Adipose tissue (tissue), 3 donors: Measurements from ENCODE around the gene TLR8. TPM values are rescaled to one million over a fixed set of nuclear protein-coding genes. Genes with fewer than 3 reads are reported as not detected.
"Not testable (repeated sequence)": the region's sequence is repeated elsewhere in the genome, so short reads cannot be mapped to it uniquely, and the experiment has no call there.

ENCODE experiments used
- H3K27ac ChIP-seq: one replicate; pipeline ENCODE4 v1.5.1; 2013; ENCODE audit warnings: low read depth, low read length
- WGBS, 3 donors: extraction: QIAGEN DNeasy Blood & Tissue Kit; methylation state at CpG; one replicate each; pipeline ENCODE4 v1.1.7; 2013; 5-methylcytosine and 5-hydroxymethylcytosine counted together
- polyA plus RNA-seq, 3 donors: library from polyadenylated mRNA; stranded (reverse); fragments of 200-250 nt; gene quantifications; one replicate each; pipeline ENCODE4 v1.2.3, GENCODE V29; 2013
- donor health status: healthy with polysubstance abuse.
- donor health status: Bipolar disorder and iron deficiency.
- donor health status: healthy.

Gene TLR8
- polyA plus RNA-seq, 3 donors = 0.26 to 3.4 (median 2.0) TPM

DNA sequence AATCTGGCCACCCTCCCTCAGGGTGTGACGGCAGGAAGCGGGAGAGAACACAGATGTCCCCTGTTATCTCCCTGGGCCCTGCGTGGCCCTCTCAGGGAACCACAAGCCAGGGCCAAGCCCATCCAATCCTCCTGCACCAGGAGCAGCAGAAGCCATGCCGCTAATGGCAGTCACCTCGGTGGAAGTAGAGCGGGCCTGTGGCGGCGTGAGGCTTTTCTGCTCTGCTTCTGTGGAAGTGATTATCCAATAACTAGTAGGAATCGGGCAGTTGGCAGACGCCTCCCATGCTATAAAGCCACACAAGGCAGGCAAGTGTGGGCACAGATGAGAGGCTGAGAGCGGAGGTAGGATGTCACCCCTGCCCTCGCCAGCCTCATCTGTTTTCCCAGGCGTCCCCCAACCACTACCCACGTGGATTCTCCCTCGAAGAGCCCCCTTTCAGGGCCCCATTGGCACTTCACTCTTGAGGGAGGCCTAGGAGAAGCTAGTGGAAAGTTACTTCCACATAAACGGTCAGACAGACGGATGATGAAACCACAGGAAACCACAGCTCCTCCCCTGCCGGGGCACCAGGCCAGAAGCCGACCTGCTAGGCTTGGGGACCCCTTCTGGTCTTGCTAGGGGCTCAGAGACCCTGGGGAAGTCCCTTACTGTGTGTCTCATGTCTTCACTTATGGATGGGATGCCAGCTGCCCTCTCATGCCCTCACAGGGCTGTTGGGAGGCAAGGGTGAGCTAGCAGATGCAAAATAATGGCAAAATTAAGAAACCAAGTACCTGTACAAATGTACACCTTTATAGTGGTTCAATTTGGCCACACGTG, 49.7 kb downstream of the TLR8 start:
- 29 to 52% (median 41%) methylated on average over 18 to 20 of the region's 20 CpGs for WGBS, 3 donors
- H3K27ac ChIP-seq = no peak overlapping the region

DNA sequence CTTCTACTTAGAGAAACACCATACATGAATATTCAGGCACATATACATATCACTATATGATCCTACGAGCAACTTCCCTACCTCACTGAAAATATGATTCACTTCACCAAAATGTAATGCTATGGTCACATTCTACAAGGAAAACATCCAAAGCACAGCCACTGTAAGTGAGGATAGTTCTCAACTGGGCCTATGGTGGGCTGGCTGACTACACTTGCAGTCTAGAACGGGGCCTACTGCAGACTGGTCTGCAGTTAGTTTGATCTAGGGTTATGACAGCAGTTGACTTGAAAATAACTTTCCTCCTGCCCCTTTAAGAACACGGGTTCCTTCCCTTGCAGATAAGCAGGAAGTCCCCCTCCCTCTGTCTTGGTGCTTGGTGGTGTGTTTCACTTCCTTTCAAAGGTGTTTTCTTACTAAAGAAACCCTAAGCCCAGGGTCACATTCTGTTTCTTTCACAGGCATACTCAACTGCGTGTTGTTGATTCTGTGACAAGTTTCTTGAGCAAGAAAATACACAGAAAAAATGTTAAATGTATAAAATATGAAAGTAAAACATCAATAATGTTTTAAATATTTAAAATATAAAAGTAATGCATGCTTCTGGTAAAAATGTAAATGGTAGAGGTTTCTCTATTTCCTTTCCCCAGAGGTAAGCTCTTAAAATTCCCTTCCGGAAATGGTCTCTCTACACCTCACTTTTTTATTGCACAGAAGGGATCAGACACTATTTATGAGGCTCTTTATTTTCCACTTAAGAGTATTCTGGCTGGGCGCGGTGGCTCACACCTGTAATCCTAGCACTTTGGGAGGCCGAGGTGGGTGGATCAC, 50.5 kb downstream of the TLR8 start:
- no peak overlapping the region for H3K27ac ChIP-seq
- WGBS, 3 donors = 42 to 61% (median 52%) methylated on average over 8 of the region's 8 CpGs

DNA sequence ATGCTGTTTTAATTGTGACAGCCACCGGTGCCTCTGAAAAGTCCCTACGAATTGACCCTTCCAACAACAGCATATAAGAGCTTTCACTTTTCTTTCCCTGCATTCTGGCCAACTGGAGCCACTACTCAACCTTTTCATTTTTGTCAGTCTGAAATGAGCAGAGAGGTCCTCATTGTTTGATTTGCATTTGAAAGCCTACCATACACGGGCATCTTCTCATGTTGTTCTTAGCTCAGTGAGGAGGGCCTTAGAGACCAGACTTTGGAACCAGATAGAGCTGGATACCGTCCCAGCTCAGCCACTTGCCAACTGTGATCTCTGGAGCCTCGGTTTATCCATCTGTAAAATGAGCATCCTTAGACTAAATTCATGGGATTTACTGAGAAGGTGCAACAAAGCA, 51.6 kb downstream of the TLR8 start:
- 69 to 73% (median 73%) methylated on average over 5 of the region's 5 CpGs for WGBS, 3 donors
- no peak overlapping the region for H3K27ac ChIP-seq

DNA sequence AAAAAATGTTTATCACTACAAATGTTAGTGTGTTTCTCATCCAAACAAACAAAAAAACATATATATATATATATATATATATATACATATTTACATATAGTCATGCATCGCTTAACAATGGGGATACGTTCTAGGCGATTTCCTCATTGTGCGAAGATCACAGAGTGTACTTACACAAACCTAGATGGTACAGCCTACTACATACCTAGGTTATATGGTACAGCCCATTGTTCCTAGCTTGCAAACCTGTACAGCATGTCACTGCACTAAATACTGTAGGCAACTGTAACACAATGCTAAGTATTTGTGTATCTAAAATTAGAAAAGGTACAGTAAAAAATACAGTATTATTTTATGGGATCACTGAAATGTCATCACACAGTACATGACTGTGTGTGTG, 52.0 kb downstream of the TLR8 start:
- 85 to 94% (median 86%) methylated on average over 4 of the region's 4 CpGs for WGBS, 3 donors
- no peak overlapping the region for H3K27ac ChIP-seq

DNA sequence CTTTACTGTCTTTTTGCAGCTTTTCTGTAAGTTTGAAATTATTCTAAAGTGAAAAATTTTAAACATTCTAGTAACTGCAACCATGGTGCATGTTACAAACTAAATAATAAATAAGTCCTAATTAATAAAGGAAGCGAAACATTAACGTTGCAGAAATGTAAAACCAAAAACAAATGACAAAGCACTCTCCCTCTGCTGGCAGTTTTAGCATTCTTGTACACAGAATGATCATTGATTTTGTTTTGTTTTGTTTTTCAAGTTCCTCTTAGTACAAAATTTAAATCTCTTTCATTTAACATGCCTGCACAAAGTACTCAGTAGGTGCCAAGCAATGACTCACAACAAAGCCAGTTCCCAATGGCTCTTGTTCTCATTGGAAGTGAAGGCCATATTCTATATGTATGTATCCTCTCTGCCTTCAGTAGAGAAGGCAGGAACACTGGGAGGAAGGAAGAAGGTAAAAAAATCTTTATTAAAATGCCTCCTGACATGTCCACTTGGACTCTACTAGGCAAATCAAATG, 54.8 kb downstream of the TLR8 start:
- 46 to 75% (median 61%) methylated on average over 2 of the region's 2 CpGs for WGBS, 3 donors
- no peak overlapping the region for H3K27ac ChIP-seq

DNA sequence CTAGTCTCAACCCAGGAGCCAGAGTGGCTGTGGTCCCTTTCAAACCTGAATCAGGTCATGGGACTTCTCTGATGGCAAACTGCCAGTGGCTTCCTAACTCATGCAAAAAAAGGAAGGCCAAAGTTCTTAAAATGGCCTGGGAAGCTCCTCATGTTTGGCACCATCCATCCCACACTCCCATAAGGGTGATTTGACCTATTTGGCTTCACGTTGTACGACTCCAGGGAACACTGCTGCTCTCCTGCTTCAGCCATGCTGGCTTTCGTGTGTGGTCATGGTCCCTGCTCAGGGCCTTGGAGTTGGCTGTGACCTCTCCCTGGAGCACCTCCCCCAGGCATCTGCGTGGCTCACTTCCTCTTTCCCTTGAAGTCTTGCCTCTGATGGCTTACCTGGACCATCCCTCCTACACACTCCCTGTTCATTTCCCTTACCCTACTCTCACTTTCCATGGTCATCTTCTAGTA, 55.7 kb downstream of the TLR8 start:
- 67 to 82% (median 72%) methylated on average over 4 of the region's 4 CpGs for WGBS, 3 donors
- no peak overlapping the region for H3K27ac ChIP-seq

DNA sequence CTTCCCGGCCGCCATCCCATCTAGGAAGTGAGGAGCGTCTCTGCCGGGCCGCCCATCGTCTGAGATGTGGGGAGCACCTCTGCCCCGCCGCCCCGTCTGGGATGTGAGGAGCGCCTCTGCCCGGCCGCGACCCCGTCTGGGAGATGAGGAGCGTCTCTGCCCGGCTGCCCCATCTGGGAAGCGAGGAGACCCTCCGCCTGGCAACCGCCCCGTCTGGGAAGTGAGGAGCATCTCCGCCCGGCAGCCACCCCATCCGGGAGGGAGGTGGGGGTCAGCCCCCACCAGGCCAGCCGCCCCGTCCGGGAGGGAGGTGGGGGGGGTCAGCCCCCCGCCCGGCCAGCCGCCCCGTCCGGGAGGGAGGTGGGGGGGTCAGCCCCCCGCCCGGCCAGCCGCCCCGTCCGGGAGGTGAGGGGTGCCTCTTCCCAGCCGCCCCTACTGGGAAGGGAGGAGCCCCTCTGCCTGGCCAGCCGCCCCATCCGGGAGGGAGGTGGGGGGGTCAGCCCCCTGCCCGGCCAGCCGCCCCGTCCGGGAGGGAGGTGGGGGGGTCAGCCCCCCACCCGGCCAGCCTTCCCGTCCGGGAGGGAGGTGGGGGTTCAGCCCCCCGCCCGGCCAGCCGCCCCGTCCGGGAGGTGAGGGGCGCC, 56.9 kb downstream of the TLR8 start:
- 86 to 99% methylated on average over 17 to 23 of the region's 52 CpGs; no CpG with 5 or more reads in 1 of the 3 donors for WGBS, 3 donors

DNA sequence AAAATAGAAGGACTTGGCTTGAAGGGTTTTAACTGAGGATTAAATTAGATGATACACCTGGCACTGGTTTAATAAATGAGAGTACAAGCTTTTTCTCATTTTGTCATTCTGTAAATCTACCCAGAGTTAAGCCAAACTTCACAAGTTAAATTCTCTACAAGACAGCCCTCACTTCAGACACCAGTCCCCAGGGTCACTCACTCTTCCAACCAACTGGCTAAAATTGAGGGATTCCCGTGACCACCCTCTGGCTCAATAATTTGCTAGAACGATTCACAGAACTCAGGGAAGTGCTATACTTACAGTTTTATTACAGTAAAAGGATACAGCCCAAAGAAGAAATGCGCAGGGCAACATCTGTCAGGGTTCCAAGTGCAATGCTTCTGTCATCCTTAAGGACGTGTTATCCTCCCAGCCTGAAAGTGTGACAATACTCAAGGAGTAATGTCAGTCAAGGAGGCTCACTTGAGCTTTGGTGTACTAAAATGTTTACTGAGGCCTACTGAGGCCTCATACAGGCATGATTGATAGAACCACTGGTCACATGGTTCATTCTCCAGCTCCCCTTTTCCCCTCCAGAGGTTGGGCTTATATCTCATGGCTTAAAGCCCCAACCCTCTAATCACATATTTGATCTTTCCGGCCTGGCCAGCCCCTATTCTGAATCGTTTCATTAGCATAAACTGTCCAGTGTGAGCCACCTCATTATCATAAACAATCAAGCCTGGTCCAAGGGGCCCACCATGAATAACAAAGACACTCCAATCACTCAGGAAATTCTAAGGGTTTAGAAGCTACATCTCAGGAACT, 58.9 kb downstream of the TLR8 start:
- no peak overlapping the region for H3K27ac ChIP-seq
- 83 to 88% (median 84%) methylated on average over 6 of the region's 6 CpGs for WGBS, 3 donors

More for the DNA sequence above, 56.9 kb downstream of the TLR8 start:
- H3K27ac ChIP-seq = not testable (repeated sequence)

DNA sequence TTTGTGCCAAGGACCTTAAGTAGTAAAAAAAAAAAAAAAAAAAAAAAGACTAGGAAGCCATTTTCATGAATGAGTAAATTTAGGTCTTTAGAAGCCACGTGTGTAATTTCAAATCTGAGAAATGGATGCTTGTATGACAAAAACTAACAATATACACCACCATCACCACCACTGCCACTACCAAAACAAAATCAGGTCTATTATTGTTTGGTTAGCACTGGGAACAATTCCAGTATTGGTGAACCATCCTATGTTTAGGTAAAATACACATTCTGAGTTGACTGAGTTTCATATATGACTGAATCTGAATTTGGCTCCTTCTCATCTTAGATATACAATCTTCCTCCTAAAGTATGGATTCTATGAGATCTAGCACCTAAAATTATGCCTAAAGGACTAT, 59.7 kb downstream of the TLR8 start:
- 69 to 93% (median 82%) methylated on average over 1 of the region's 1 CpG for WGBS, 3 donors
- H3K27ac ChIP-seq = no peak overlapping the region

DNA sequence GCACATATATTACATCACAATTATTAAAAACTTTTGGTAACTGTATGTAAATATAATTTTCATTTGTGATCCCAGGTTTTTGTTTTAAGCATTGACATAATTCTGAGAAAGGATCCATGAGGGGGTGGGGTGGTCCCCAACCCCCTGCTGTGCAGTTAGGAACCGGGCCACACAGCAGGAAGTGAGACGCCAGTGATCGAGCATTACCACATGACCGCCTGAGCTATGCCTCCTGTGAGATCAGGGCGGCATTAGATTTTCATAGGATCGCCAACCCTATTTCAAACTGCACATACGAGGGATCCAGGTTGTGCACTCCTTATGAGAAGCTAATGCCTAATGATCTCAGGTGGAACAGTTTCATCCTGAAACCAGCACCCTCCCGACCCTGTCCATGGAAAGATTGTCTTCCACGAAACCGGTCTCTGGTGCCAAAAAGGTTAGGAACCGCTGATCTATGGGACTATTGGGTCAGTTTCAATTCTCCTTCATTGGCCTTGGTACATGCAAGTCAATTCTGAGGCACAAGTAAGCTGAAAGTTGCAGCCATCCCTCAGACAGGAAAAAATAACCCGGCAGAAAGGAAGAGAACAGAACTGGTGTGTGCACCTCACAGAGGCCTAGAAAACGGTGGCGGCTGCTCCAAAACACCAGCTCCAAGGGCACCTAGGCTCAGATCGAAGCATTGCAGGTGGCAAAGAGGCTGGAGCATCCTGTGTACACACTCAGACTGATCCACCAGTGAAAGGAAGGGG, 61.5 kb downstream of the TLR8 start:
- H3K27ac ChIP-seq = no peak overlapping the region
- 61 to 83% (median 76%) methylated on average over 14 to 15 of the region's 15 CpGs for WGBS, 3 donors

DNA sequence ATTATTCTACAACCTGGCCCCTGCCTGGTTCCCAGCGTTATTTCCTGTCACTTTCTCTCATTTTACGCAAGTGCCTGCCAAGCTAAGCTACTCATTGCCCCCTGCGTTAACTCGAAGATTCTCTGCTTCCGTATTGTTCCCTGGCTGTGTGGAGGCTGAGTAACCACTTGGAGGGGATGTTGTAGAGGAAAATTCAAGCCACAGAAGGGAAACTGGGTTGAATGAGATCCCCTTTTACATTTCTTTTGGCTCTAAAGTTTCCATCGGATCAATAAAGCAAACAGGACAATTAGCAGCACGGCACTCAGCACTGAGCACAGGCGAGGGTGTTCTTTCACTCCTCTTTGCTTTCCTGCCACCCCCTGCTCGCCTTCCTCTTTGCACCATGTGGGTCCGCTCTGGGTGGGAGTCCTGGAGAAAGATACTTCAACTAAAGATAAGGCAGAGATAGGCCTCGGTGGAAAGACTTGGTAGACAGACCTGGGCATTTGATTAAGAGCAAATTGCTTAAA, 64.3 kb downstream of the TLR8 start:
- 5 to 22% (median 5%) methylated on average over 11 of the region's 11 CpGs for WGBS, 3 donors
- H3K27ac ChIP-seq = no peak overlapping the region

DNA sequence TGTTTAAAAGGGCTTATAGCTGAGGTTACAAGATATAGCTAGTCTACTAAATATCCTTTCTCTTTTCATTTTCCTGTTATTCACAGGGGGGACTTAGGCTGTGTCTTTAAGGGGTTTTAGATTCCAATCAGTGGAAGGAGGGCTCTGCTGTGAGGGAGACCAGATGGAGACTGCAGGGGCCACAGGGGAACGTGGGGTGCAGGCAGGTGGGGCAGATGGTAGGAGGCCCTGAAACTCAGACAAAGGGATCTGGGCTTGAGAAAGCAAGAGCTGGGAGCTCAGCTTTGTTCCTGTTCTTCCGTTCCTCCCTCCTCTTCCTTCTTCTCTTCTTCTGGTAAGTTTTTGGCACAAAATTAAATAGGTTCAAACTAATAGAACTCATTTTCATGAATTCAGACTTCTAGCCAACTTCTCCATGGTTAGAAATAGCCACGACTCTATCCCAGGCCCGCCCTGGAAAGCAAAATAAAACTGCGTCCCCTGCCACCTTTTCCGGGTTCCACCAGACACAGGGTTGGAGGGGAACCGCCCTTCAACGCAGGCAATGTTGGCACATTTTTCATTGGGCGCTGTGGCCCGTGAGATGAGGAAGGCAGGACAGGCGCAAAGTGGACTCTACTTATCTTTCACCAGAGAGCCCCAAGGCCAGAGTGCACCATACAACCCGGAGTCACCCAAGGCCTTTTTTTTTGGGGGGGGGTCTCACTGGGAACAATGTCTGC, 65.0 kb downstream of the TLR8 start:
- no peak overlapping the region for H3K27ac ChIP-seq
- 35 to 58% (median 41%) methylated on average over 10 to 12 of the region's 12 CpGs for WGBS, 3 donors

DNA sequence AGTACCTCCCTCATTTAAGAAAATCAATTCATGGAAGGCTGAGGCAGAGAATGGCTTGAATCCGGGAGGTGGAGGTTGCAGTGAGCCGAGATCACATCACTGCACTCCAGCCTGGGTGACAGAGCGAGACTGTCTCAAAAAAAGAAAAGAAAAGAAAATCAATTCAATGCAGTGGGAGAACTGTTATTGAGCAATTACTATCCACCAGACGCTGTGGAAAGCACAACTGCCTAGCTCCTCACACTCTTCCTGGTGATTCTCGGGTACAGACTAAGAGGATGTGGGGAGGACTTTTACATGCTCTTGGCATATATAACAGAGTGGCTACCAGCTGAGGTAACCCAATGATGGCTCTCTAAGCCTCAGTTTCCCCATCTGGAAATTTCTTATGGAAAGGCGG, 65.8 kb downstream of the TLR8 start:
- WGBS, 3 donors = 39 to 63% (median 43%) methylated on average over 6 of the region's 6 CpGs
- H3K27ac ChIP-seq = no peak overlapping the region
